Measurements from ENCODE around the gene SIGLEC5.

Gene SIGLEC5

GRCh38 chr19:51587264-51588191 is 42.7 kb downstream of the SIGLEC5 start:
- DNase-seq: no peak

- DNase-seq: no peak
These were observed 43.4 kb downstream of the SIGLEC5 start for GRCh38 chr19:51586799-51587198.

GRCh38 chr19:51586103-51586728 is 44.0 kb downstream of the SIGLEC5 start:
- no peak for DNase-seq

- no peak for DNase-seq
These were observed 53.4 kb downstream of the SIGLEC5 start for GRCh38 chr19:51576850-51577249.

- no peak for DNase-seq
These were observed 56.9 kb downstream of the SIGLEC5 start for GRCh38 chr19:51573331-51573730.

- no peak for DNase-seq
These were observed 57.3 kb downstream of the SIGLEC5 start for GRCh38 chr19:51572908-51573307.

- DNase-seq: no peak
These were observed 57.8 kb downstream of the SIGLEC5 start for GRCh38 chr19:51572410-51572809.

GRCh38 chr19:51571599-51571998 is 58.6 kb downstream of the SIGLEC5 start:
- no peak for DNase-seq

- DNase-seq: peak; percentile 90
These were observed 59.1 kb downstream of the SIGLEC5 start, which contains the start of gene ZNF175 for GRCh38 chr19:51570962-51571575. Gene ZNF175, plus strand, starts transcription at chr19:51571283. Its CDS starts 2,047 bp downstream, at chr19:51573330.

GRCh38 chr19:51568456-51568855 is 61.7 kb downstream of the SIGLEC5 start:
- DNase-seq: no peak

GRCh38 chr19:51567583-51567982 is 62.6 kb downstream of the SIGLEC5 start:
- DNase-seq: no peak

GRCh38 chr19:51566489-51567100 is 63.6 kb downstream of the SIGLEC5 start:
- DNase-seq: no peak

GRCh38 chr19:51565583-51565982 is 64.6 kb downstream of the SIGLEC5 start:
- DNase-seq: no peak

- no peak for DNase-seq
These were observed 65.4 kb downstream of the SIGLEC5 start for GRCh38 chr19:51564791-51565190.

Measured in activated CD8-positive, alpha-beta memory T cell treated with anti-CD3 and anti-CD28 coated beads, Interleukin-2, amount 50 U/mL, for 48 hours (primary cell).